ENCODE measurements around the gene PCID2. TPM values are rescaled to one million over a fixed set of nuclear protein-coding genes. Genes with fewer than 3 reads are reported as not detected.

Gene PCID2
- total RNA-seq, 2 donors from 2014 or later, result 46.8 to 55.4 TPM

DNA sequence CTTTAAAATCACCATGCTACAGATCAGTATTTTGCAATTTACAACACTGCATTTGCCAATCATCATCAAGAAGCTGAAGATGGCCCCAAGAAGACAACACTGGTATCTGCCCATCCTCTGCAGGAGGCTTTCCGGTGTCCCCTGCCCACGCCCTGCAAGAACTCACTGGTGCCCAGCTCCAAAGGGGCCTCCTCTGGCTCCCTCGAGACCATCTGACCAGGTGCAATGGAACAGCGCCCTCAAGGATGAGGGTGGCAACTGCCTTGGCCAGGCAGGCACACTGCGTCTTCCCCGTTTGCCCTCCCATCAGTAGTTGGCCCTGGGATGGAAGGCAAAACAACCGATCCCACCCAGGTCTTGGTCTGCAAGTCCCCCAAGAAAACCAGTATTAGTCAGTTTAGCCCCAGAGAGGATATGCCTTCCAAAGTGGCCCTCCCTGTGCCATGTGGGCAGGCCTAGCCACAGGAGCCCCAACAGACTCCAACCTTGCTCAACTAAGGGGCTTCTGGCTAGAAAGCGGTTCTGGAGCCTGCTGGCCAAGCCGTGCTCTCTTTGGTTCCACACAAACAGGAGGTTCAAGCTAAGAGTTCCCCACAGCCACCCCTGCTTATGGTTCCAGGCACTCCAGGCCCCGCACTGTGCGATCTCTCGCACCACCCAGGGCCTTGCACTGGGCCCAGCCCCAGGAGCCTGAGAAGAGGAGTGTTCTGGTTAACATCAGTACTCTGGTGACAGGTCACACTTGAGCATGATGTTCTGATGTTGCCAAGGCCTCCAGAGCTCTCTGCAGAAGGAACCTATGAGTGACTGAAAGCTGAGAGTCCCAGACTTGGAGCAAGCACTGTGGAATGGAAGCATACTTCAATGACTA lies 4.7 kb downstream of the PCID2 start:
- H3K4me3 ChIP-seq, result no peak overlapping the region
- H3K27ac ChIP-seq, result no peak overlapping the region
- ATAC-seq (ENCODE audit: insufficient number of reproducible peaks, low FRiP score, low read depth), result no peak
- H3K27me3 ChIP-seq (replicated peaks; ENCODE audit: insufficient read depth), result no peaks in the 10 kb centered on the region
- H3K4me1 ChIP-seq (ENCODE audit: control insufficient read depth in 1 of 2, low read depth in 2 of 2), result peaks cover 12 to 51% of the 10 kb centered on the region in 2 donors
- H3K9me3 ChIP-seq, result no peaks in the 10 kb centered on the region
- TF ChIP-seq, protein P1, sequence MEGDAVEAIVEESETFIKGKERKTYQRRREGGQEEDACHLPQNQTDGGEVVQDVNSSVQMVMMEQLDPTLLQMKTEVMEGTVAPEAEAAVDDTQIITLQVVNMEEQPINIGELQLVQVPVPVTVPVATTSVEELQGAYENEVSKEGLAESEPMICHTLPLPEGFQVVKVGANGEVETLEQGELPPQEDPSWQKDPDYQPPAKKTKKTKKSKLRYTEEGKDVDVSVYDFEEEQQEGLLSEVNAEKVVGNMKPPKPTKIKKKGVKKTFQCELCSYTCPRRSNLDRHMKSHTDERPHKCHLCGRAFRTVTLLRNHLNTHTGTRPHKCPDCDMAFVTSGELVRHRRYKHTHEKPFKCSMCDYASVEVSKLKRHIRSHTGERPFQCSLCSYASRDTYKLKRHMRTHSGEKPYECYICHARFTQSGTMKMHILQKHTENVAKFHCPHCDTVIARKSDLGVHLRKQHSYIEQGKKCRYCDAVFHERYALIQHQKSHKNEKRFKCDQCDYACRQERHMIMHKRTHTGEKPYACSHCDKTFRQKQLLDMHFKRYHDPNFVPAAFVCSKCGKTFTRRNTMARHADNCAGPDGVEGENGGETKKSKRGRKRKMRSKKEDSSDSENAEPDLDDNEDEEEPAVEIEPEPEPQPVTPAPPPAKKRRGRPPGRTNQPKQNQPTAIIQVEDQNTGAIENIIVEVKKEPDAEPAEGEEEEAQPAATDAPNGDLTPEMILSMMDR (IDR thresholded peaks at IDR 0.05), result no peak
- peaks cover 16% of the 10 kb centered on the region for H3K36me3 ChIP-seq
- no peak for DNase-seq (ENCODE audit: low spot score)

DNA sequence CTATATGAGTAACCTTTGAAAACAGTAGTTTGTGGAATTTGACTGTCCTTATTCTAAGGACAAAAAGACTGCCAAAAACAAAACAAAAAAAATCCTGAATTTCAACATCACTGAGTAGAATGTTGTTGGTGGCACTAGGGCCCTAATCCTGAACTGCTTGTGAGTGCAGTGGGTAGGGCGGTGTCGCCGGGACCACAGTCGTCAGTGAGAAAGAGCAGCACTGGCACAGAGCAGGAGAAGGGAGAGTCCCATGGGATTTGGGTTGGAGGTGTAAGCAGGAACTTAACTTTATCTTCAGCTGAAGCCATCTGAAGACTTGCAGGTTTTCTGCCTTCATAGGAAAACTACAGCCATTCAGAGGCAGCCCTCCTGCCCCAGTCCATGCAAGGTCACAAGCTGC lies 5.6 kb downstream of the PCID2 start:
- DNase-seq (ENCODE audit: low spot score), result no peak
- Histone ChIP-seq H3K27me3 (replicated peaks; ENCODE audit: insufficient read depth) (no peaks in the 10 kb centered on the region), H3K4me3 (no peak overlapping the region), H3K27ac (no peak overlapping the region), H3K9me3 (no peaks in the 10 kb centered on the region), H3K36me3 (peaks cover 23% of the 10 kb centered on the region), H3K4me1 (ENCODE audit: control insufficient read depth in 1 of 2, low read depth in 2 of 2) (peaks cover 12 to 51% of the 10 kb centered on the region in 2 donors)
- TF ChIP-seq, protein P1 (IDR thresholded peaks at IDR 0.05), result no peak
- no peak for ATAC-seq (ENCODE audit: insufficient number of reproducible peaks, low FRiP score, low read depth)

DNA sequence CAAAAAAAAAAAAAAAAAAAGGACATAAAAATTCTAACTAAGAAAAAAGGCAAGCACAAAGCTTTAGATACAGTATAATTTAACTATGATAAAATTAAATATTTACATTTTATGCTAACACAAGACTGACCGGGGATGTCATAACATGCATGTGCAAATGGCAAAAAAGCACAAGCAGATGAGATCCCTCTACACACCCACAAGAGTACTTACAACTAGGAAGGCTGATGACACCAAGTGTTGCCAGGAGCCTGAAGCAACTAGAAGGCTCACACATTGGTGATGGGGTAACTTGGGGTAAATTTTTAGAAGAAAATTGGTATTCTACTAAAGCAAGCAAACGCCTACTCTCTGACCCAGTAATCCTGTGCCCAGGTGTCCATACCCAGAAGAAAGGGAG lies 6.7 kb downstream of the PCID2 start:
- H3K36me3 ChIP-seq, result peaks cover 25% of the 10 kb centered on the region
- no peak overlapping the region for H3K27ac ChIP-seq
- peaks cover 5 to 40% of the 10 kb centered on the region in 2 donors for H3K4me1 ChIP-seq (ENCODE audit: control insufficient read depth in 1 of 2, low read depth in 2 of 2)
- no peak overlapping the region for H3K4me3 ChIP-seq
- TF ChIP-seq, protein P1 (IDR thresholded peaks at IDR 0.05), result no peak
- no peaks in the 10 kb centered on the region for H3K9me3 ChIP-seq
- ATAC-seq (ENCODE audit: insufficient number of reproducible peaks, low FRiP score, low read depth), result no peak
- no peak for DNase-seq (ENCODE audit: low spot score)
- H3K27me3 ChIP-seq (replicated peaks; ENCODE audit: insufficient read depth), result no peaks in the 10 kb centered on the region

DNA sequence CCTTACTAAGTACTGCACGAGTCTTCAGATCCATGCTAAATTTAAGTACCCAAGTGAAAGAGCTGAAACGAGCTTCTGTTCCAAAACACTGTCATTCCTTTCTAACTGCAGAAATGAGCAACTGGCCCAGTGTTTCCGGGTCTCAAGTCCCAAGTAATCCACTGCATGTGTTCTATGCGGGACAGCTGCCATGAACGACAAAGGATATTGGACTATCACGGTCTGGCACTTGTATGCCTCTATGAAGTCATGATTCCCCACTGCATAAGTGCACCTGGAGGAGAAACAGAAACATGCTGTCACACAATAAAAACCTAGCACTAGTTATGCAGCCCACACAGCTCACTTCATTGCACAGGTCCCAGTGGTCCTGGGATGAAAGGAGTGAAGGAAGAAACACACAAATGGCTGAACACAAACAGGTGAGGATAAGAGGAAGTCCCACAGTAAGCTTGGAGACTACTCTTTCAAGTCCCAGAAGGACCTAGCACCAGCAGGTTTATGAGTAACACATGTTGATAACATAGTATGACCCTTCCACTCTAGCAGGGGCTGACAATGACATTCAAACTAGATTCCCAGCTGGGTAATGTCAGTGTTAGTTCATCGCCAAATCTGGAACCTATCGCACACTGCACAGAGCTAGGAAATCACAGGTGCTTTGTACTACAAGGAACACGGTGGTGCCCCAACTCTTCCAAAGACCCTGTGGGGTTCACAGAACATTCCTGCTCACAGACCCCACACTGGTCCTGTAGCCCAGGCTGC lies 11.3 kb downstream of the PCID2 start:
- no peak for ATAC-seq (ENCODE audit: insufficient number of reproducible peaks, low FRiP score, low read depth)
- TF ChIP-seq, protein P1 (IDR thresholded peaks at IDR 0.05), result no peak
- Histone ChIP-seq H3K4me1 (ENCODE audit: control insufficient read depth in 1 of 2, low read depth in 2 of 2) (no peaks in the 10 kb centered on the region), H3K27me3 (replicated peaks; ENCODE audit: insufficient read depth) (no peaks in the 10 kb centered on the region), H3K36me3 (peaks cover 34% of the 10 kb centered on the region), H3K9me3 (no peaks in the 10 kb centered on the region), H3K4me3 (no peak overlapping the region), H3K27ac (no peak overlapping the region)
- DNase-seq (ENCODE audit: low spot score), result no peak

- DNase-seq (ENCODE audit: low spot score) (no peak), ATAC-seq (ENCODE audit: insufficient number of reproducible peaks, low FRiP score, low read depth) (no peak)
- Histone ChIP-seq H3K9me3 (no peaks in the 10 kb centered on the region), H3K36me3 (peaks cover 36% of the 10 kb centered on the region), H3K4me3 (no peak overlapping the region), H3K27me3 (replicated peaks; ENCODE audit: insufficient read depth) (no peaks in the 10 kb centered on the region), H3K4me1 (ENCODE audit: control insufficient read depth in 1 of 2, low read depth in 2 of 2) (no peaks in the 10 kb centered on the region), H3K27ac (no peak overlapping the region)
- TF ChIP-seq, protein P1 (IDR thresholded peaks at IDR 0.05), result no peak
These were observed 13.1 kb downstream of the PCID2 start for GRCh38 chr13:113195360-113195759.
